ENCODE results near the gene SHB. TPM values are rescaled to one million over a fixed set of nuclear protein-coding genes. Genes with fewer than 3 reads are reported as not detected.
"Not testable (repeated sequence)": the region's sequence is repeated elsewhere in the genome, so short reads cannot be mapped to it uniquely, and the experiment has no call there.

SHB gene
- total and polyA plus RNA-seq, 10 donors: 1.2 to 20.5 (median 7.1) TPM

DNA sequence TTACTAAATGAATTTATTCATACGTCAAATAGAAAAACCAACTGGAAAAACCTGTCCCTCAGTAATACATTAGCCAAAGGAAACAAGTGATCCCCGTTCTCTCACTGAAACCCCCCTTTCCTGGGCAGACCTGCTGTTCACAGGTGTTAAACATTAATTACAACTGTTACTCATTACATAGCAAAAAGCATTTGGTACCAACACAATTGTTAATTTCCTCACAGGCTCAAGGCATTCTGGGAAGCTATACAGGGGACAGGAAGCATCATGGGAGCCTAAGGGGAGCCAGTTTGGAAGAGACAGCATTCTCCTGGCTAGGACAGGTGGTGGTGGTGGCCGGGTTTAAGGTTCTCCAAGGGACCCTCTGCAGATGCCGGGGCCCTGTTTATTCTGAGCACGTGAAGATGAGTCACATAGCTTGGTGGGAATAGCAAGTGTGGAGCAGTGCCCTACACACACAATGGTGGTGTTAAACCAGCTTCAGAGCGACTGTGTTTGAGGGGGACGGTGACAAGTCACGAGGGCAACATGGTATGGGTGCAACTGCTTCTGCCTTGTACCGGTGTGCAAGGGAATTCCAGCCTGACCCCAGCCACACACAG is 102.5 kb downstream of the SHB start:
- H3K4me1 ChIP-seq: peaks cover 0 to 17% (median 8%) of the 10 kb centered on the region in 6 donors
- intact Hi-C loops (cut with DNase I; ENCODE audit: low total_unique reads): no loop called here
- WGBS, 5 donors: 75 to 88% (median 80%) methylated on average over 9 of the region's 9 CpGs
- DNase-seq: peak; percentile 39
- H3K27ac ChIP-seq: no peak overlapping the region
- no peaks in the 10 kb centered on the region for H3K27me3 ChIP-seq (replicated peaks in 1 of 7)
- TF ChIP-seq, protein P1, sequence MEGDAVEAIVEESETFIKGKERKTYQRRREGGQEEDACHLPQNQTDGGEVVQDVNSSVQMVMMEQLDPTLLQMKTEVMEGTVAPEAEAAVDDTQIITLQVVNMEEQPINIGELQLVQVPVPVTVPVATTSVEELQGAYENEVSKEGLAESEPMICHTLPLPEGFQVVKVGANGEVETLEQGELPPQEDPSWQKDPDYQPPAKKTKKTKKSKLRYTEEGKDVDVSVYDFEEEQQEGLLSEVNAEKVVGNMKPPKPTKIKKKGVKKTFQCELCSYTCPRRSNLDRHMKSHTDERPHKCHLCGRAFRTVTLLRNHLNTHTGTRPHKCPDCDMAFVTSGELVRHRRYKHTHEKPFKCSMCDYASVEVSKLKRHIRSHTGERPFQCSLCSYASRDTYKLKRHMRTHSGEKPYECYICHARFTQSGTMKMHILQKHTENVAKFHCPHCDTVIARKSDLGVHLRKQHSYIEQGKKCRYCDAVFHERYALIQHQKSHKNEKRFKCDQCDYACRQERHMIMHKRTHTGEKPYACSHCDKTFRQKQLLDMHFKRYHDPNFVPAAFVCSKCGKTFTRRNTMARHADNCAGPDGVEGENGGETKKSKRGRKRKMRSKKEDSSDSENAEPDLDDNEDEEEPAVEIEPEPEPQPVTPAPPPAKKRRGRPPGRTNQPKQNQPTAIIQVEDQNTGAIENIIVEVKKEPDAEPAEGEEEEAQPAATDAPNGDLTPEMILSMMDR (IDR thresholded peaks at IDR 0.05 in 8 of 11, conservative IDR thresholded peaks at IDR 0.05 in 3 of 11): no peak
- TF ChIP-seq POLR2A (IDR thresholded peaks at IDR 0.05) (no peak), POLR2AphosphoS5 (IDR thresholded peaks at IDR 0.05) (no peak)
- no peaks in the 10 kb centered on the region for H3K9me3 ChIP-seq
- no peaks in the 10 kb centered on the region for H3K36me3 ChIP-seq
- no peak overlapping the region for H3K4me3 ChIP-seq

DNA sequence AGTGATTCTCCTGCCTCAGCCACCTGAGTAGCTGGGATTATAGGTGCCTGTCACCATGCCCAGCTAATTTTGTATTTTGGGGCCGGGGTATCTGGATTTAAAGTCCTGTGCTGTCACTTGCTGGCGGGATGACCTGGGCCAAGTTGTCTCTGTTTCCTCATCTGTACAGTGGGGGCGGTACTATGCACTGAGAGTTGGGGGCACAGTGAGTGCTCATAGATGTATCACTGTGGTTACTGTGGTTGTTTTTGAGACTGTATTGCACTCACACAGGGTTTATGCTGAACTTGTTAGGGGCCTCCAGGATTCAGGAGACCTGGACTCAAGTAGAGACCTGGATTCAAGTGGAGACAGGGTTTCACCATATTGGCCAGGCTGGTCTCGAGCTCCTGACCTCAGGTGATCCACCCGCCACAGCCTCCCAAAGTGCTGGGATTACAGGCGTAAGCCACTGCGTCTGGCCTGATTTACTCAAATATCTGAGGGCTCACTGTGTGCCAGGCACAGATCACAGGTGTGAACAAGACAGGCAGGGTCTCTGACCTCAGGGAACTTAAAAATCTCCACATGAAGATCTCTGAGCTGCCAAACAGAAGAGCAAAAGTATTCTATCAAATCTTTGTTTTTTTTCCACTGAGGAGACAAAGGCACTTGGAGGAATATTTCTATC is 103.2 kb downstream of the SHB start:
- H3K9me3 ChIP-seq; H3K27ac ChIP-seq; H3K4me3 ChIP-seq; H3K27me3 ChIP-seq (replicated peaks in 1 of 7); intact Hi-C loops (cut with DNase I; ENCODE audit: low total_unique reads); H3K36me3 ChIP-seq: not testable (repeated sequence)
- DNase-seq: peak; percentile 19
- peaks cover 0 to 18% (median 8%) of the 10 kb centered on the region in 6 donors for H3K4me1 ChIP-seq
- 81 to 94% (median 91%) methylated on average over 7 of the region's 7 CpGs for WGBS, 5 donors

DNA sequence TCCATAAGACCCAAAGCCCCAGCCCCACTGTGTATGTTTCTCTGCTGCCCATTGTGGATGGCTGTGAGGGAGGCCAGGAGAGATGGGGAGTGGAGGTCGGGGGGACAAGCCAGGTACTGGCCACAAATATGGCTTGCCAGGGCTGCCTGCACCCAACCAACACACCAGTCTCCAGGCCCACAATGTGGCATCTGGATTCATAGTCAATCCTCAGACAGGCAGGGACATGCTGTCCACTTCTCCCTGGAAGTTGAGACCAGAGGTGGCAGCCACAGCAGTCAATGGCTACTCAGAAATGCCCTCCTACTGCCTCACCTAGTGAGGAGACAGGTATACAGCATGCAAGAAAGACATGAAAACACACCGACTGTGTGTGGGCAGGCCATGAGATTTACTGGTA is 103.9 kb downstream of the SHB start:
- Histone ChIP-seq H3K27me3 (replicated peaks in 1 of 7) (no peaks in the 10 kb centered on the region), H3K9me3 (no peaks in the 10 kb centered on the region), H3K4me1 (peaks cover 0 to 18% (median 8%) of the 10 kb centered on the region in 6 donors), H3K36me3 (no peaks in the 10 kb centered on the region), H3K4me3 (no peak overlapping the region), H3K27ac (no peak overlapping the region)
- 83 to 91% (median 86%) methylated on average over 2 of the region's 2 CpGs for WGBS, 5 donors
- TF ChIP-seq POLR2A (IDR thresholded peaks at IDR 0.05) (no peak), POLR2AphosphoS5 (IDR thresholded peaks at IDR 0.05) (no peak)
- TF ChIP-seq, protein P1 (IDR thresholded peaks at IDR 0.05 in 8 of 11, conservative IDR thresholded peaks at IDR 0.05 in 3 of 11): no peak
- intact Hi-C loops (cut with DNase I; ENCODE audit: low total_unique reads): no loop called here
- no peak for DNase-seq

DNA sequence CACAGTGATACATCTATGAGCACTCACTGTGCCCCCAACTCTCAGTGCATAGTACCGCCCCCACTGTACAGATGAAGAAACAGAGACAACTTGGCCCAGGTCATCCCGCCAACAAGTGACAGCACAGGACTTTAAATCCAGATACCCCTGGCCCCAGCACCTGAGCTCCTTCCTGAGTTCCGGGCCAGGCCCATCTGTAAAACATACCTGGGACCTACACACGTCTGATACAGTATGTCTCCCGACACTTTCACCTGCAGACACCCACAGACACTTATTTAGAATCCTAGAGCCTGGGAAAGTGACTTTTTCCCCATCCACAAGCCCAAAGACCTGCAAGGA is 104.3 kb downstream of the SHB start:
- peaks cover 0 to 16% (median 6%) of the 10 kb centered on the region in 6 donors for H3K4me1 ChIP-seq
- DNase-seq: no peak
- H3K9me3 ChIP-seq: no peaks in the 10 kb centered on the region
- H3K27ac ChIP-seq: no peak overlapping the region
- intact Hi-C loops (cut with DNase I; ENCODE audit: low total_unique reads): no loop called here
- 80 to 94% (median 90%) methylated on average over 3 to 5 of the region's 5 CpGs for WGBS, 5 donors
- H3K27me3 ChIP-seq (replicated peaks in 1 of 7): no peaks in the 10 kb centered on the region
- no peak overlapping the region for H3K4me3 ChIP-seq
- H3K36me3 ChIP-seq: no peaks in the 10 kb centered on the region
- TF ChIP-seq POLR2A (IDR thresholded peaks at IDR 0.05) (no peak), POLR2AphosphoS5 (IDR thresholded peaks at IDR 0.05) (no peak)
- TF ChIP-seq, protein P1 (IDR thresholded peaks at IDR 0.05 in 8 of 11, conservative IDR thresholded peaks at IDR 0.05 in 3 of 11): no peak
